Activated CD8-positive, alpha-beta memory T cell treated with anti-CD3 and anti-CD28 coated beads for 36 hours (primary cell): ENCODE results near the gene AP4B1. TPM values are rescaled to one million over a fixed set of nuclear protein-coding genes. Genes with fewer than 3 reads are reported as not detected.

ENCODE experiments used
- CTCF ChIA-PET: fragments of 350-600 bp; sonication (Branson Sonifier 250); formaldehyde crosslinking; loops from one replicate; lab custom pipeline; 2021; ENCODE audit warnings: antibody characterized with exemption; lab: Charles Lee
- POLR2A ChIA-PET: fragments of 350-600 bp; sonication (Branson Sonifier 250); formaldehyde crosslinking; loops from one replicate; lab custom pipeline; 2021; ENCODE audit warnings: antibody characterized with exemption; lab: Charles Lee
- total RNA-seq, 2 experiments: library from RNA; stranded (reverse); gene quantifications; one replicate each; pipeline ENCODE4 v1.2.3, GENCODE V29; 2021

AP4B1 gene
- total RNA-seq, 2 experiments from 2014 or later: 35.1 to 37.0 TPM

GRCh38 chr1:113876176-113876575 is 28.4 kb downstream of the AP4B1 start:
- ChIA-PET CTCF (interaction anchor here (0.8 to 3.7 kb wide), 3 partner anchors 13 to 28 kb away, joined by 3 to 11 read pairs (median 4); partner anchors contain the start of genes AP4B1 and DCLRE1B), POLR2A (interaction anchor here (1.9 kb wide), 1 partner anchor 28 kb away, joined by 6 read pairs; the partner anchor contains the start of gene AP4B1)

GRCh38 chr1:113875714-113876113 is 28.9 kb downstream of the AP4B1 start:
- POLR2A ChIA-PET: interaction anchor here (0.6 to 1.9 kb wide), 2 partner anchors 29 to 1253 kb away, joined by 6 read pairs; partner anchors contain the start of gene AP4B1
- CTCF ChIA-PET: interaction anchor here (0.8 to 3.7 kb wide), 3 partner anchors 13 to 29 kb away, joined by 3 to 11 read pairs (median 4); partner anchors contain the start of genes AP4B1 and DCLRE1B

GRCh38 chr1:113874012-113874879 is 30.4 kb downstream of the AP4B1 start:
- POLR2A ChIA-PET: interaction anchor here (1.9 kb wide), 1 partner anchor 30 kb away, joined by 6 read pairs; the partner anchor contains the start of gene AP4B1
- CTCF ChIA-PET: interaction anchor here (1.0 to 3.7 kb wide), 2 partner anchors 9 to 30 kb away, joined by 4 to 11 read pairs; partner anchors contain the start of genes AP4B1 and DCLRE1B

DNA sequence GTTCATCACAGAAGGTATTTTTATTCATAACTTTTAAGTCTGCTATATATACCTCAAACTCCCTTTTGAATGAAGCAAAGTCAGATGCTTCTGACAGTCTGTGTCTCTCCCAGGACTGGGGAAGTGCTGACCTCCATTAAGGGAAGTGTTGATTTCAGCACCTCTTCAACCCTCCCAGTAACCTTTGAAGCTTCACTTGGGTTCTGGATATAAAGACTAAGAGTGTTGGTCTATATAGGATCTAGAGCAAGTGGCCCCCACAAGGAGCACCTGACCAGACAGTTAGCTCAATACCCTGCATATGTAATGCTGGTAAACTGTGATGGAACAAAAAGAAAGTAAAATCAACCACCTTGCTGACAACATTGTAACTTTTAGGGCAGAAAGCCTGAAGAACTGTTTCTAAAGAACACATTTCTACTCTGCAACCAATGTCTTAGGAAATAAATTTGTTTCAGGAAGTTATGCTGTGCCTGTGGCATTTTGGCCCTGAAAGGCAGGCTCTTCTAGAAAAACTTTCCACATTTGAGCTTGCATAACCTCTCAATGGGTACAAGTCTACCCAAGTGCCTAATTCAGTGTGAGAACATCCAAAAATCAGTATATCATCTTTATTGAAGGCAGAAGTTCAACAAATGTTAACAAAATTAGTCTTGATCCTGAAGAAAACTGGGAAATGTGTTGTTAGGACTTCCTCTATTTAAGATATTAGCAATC is 32.2 kb downstream of the AP4B1 start:
- CTCF ChIA-PET: no interaction called here
- POLR2A ChIA-PET: no interaction called here

- POLR2A ChIA-PET: no interaction called here
- CTCF ChIA-PET: no interaction called here
These were observed 32.9 kb downstream of the AP4B1 start, which contains the start of gene PTPN22 for GRCh38 chr1:113871597-113872113. Gene PTPN22, minus strand, starts transcription at chr1:113871712.

GRCh38 chr1:113870778-113871177 is 33.8 kb downstream of the AP4B1 start:
- POLR2A ChIA-PET: interaction anchor here (1.1 to 2.9 kb wide), 2 partner anchors 34 to 59 kb away, joined by 6 to 15 read pairs; partner anchors contain the start of genes AP4B1 and DCLRE1B
- CTCF ChIA-PET: interaction anchor here (1.3 to 4.4 kb wide), 2 partner anchors 15 to 59 kb away, joined by 3 to 16 read pairs; partner anchors contain the start of gene HIPK1

DNA sequence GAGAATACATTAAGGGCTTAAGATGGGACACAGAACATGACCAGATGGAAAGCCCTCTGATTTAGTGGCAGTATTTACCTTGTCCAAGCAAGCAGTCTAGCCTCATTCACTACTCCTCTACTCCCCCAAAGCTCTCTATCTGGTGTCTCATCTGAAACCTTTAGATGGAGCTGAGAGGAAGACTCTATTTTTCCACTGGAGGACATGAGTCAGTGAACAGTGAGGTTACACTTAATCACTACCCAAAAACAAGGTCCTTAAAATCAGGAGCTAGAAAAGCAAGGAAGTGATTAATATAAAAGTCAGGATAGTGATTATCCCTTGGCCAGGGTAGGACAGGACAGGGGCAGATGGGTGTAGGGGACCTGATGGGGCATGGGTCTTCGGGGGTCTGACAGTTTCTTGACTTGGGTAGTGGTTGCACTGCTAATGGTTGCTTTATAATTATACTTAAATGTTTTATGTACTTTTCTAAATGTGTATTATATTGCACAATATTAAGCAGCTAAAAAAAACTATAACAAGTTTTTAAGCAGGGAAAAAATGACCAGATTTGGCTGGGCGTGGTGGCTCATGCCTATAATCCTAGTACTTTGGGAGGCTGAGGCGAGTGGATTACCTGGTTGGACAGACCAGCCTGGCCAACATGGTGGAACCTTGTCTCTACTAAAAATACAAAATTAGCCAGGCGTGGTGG is 36.1 kb downstream of the AP4B1 start:
- CTCF ChIA-PET: interaction anchor here (0.6 to 4.4 kb wide), 8 partner anchors 8 to 63 kb away, joined by 3 to 16 read pairs (median 4); partner anchors contain the start of gene HIPK1
- POLR2A ChIA-PET: interaction anchor here (0.6 to 2.9 kb wide), 5 partner anchors 9 to 62 kb away, joined by 3 to 23 read pairs (median 6); partner anchors contain the start of genes AP4B1 and DCLRE1B

DNA sequence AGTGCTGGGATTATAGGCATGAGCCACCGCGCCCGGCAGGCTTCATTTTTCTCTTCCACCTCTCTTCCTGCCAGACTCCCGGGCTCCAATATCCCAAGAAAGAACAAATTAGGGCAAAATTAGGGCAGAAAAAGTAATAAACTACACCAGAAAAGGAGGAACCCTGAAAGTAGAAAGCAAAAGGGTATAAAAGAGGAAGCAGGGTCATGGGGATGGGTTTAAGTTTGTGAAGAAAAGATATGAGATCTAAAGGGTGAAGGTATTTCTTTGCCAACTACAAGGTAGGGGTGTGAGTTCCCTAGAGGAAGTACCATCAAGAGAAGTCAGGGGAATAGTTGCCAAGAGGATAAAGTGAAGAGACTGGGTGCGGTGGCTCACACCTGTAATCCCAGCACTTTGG is 43.0 kb downstream of the AP4B1 start:
- ChIA-PET CTCF (interaction anchor here (1.1 kb wide), 1 partner anchor 16 kb away, joined by 3 read pairs; no protein-coding TSS in a partner anchor), POLR2A (no interaction called here)

DNA sequence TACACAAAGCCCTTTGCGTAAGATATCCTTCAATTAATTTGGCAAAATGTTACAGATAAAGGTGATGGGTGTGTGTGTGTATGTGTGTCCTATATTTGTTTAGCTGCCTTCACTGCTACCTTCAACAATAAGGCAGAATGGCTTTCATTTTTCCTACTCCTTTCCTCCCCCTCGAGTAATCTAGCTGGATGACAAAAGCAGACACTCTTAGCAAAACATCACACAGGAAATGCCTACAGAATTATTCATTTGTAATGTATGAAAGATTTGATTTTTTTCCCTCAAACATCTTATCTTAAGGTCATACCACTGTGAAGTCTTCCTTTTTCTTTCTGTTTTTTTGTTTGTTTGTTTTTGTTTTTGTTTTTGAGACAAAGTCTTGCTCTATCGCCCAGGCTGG is 43.7 kb downstream of the AP4B1 start:
- CTCF ChIA-PET: interaction anchor here (1.4 to 1.8 kb wide), 2 partner anchors 8 to 25 kb away, joined by 3 to 5 read pairs; no protein-coding TSS in a partner anchor
- POLR2A ChIA-PET: no interaction called here

GRCh38 chr1:113859478-113860175 is 45.0 kb downstream of the AP4B1 start:
- CTCF ChIA-PET: interaction anchor here (0.6 to 1.8 kb wide), 4 partner anchors 10 to 798 kb away, joined by 3 to 5 read pairs (median 4); no protein-coding TSS in a partner anchor
- POLR2A ChIA-PET: interaction anchor here (0.6 to 0.8 kb wide), 2 partner anchors 9 to 32 kb away, joined by 3 to 6 read pairs; no protein-coding TSS in a partner anchor

- CTCF ChIA-PET: interaction anchor here (0.6 to 0.8 kb wide), 2 partner anchors 11 to 797 kb away, joined by 3 to 4 read pairs; no protein-coding TSS in a partner anchor
These were observed 45.6 kb downstream of the AP4B1 start for GRCh38 chr1:113858982-113859381.

GRCh38 chr1:113858418-113858817 is 46.2 kb downstream of the AP4B1 start:
- POLR2A ChIA-PET: no interaction called here
- CTCF ChIA-PET: interaction anchor here (0.8 kb wide), 1 partner anchor 11 kb away, joined by 4 read pairs; no protein-coding TSS in a partner anchor

More at GRCh38 chr1:113858982-113859381, 45.6 kb downstream of the AP4B1 start:
- POLR2A ChIA-PET: interaction anchor here (0.8 kb wide), 1 partner anchor 10 kb away, joined by 6 read pairs; no protein-coding TSS in a partner anchor

- ChIA-PET CTCF (no interaction called here), POLR2A (no interaction called here)
These were observed 46.8 kb downstream of the AP4B1 start for GRCh38 chr1:113857776-113858175.

- POLR2A ChIA-PET: no interaction called here
- CTCF ChIA-PET: interaction anchor here (1.5 to 2.9 kb wide), 2 partner anchors 13 to 14 kb away, joined by 3 to 7 read pairs; no protein-coding TSS in a partner anchor
These were observed 48.2 kb downstream of the AP4B1 start for GRCh38 chr1:113856401-113856790.

DNA sequence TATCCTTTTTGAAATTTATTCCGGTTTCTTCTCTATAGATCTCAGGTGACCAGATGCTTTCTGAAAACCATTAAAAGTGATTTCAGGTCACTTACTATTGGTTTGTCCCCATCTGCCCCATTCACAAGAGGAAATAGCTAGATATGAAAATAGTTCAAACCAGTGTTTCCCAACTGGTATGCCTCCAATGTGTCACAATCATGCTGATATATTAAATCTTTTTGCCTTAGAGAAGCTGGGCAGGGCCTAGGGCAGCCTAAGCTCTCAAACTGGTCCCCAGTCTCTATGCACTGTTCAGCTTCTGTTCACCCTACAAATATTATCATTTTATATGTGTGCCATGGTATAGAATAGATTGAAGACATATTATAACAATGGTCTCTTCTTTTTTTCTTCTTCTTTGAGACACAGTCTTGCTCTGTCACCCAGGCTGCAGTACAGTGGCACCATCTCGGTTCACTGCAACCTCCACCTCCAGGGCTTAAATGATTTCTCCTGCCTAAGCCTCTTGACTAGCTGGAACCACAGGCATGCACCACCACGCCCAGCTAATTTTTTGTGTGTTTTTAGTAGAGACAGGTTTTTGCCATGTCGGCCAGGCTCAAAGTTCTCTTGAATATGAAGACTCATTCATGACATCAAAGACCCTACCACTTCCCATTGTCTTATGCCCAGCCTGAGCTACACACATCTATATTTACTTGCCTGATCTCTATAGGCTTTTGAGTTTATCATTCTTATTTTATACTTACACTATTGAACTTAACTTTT is 48.8 kb downstream of the AP4B1 start:
- ChIA-PET POLR2A (no interaction called here), CTCF (interaction anchor here (1.5 to 2.9 kb wide), 2 partner anchors 13 to 15 kb away, joined by 3 to 7 read pairs; no protein-coding TSS in a partner anchor)

- ChIA-PET CTCF (interaction anchor here (2.9 kb wide), 1 partner anchor 15 kb away, joined by 7 read pairs; no protein-coding TSS in a partner anchor), POLR2A (no interaction called here)
These were observed 50.4 kb downstream of the AP4B1 start for GRCh38 chr1:113854234-113854633.
